ENCODE data around the gene DOP1A. TPM values are rescaled to one million over a fixed set of nuclear protein-coding genes. Genes with fewer than 3 reads are reported as not detected.

Gene DOP1A
- total and polyA plus RNA-seq, 2 of the 13 experiments (the other 11 are each of a cell fraction or from before 2014, with no cell fraction given) = 5.2 to 16.7 TPM

DNA sequence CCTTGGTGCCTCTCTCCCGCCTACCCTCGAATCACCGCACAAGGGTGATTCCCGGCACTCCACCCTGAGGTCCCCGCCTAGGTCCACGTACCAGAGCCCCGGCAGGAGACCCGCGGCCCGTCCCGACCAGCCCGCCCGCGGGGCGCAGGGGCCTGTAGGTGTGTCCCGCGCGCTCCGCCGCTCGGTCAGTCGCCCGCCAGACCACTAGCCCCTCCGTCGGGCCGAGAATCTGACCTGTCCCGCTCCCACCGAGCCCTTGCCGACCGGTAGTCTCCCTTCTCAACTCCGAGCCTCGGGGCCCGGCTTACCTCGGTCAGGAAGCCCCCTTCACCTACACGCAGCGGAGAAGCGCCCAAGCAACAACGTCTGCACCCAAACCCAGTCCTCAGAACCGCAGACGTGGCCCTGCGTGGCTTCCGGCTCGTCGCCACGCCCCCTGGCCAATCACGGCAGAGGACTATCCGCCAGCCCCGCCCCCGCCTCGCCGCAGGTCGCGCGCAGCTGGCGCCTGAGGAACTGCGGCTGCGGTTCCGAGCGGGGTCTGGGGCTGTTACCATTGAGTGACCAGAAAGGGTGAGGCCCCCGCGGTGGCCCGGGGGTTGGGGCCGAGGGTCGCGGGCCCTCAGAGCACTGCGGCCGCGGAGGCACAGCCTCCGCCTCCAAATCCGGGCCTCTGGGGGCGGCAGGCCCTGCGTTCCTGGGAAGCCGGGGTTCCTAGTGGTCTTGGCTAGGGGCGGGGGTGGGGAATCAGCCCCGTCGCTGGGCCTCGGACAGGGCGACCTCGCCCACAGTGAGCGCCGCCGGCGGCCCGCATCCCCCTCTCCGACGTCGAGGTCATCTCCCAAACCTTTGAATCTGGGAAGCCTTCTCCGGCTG is 125.6 kb downstream of the DOP1A start, which contains the start of the genes PGM3 and RWDD2A (continued):
- TF ChIP-seq, protein P1, sequence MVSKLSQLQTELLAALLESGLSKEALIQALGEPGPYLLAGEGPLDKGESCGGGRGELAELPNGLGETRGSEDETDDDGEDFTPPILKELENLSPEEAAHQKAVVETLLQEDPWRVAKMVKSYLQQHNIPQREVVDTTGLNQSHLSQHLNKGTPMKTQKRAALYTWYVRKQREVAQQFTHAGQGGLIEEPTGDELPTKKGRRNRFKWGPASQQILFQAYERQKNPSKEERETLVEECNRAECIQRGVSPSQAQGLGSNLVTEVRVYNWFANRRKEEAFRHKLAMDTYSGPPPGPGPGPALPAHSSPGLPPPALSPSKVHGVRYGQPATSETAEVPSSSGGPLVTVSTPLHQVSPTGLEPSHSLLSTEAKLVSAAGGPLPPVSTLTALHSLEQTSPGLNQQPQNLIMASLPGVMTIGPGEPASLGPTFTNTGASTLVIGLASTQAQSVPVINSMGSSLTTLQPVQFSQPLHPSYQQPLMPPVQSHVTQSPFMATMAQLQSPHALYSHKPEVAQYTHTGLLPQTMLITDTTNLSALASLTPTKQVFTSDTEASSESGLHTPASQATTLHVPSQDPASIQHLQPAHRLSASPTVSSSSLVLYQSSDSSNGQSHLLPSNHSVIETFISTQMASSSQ (IDR thresholded peaks at IDR 0.05; ENCODE audit: low read depth) = no peak
- TF ChIP-seq, protein P1 (CRISPR knock-in tag; IDR thresholded peaks at IDR 0.05; ENCODE audit: borderline replicate concordance) = no peak
- TF ChIP-seq, protein P2, sequence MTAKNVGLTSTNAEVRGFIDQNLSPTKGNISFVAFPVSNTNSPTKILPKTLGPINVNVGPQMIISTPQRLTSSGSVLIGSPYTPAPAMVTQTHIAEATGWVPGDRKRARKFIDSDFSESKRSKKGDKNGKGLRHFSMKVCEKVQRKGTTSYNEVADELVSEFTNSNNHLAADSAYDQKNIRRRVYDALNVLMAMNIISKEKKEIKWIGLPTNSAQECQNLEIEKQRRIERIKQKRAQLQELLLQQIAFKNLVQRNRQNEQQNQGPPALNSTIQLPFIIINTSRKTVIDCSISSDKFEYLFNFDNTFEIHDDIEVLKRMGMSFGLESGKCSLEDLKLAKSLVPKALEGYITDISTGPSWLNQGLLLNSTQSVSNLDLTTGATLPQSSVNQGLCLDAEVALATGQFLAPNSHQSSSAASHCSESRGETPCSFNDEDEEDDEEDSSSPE (CRISPR knock-in tag; IDR thresholded peaks at IDR 0.05) = peak; percentile 47
- TF ChIP-seq ZSCAN31 (CRISPR knock-in tag; IDR thresholded peaks at IDR 0.05; ENCODE audit: low read depth) (peak; percentile 75; the same call in 1 of the 2 replicates), ZNF543 (CRISPR knock-in tag; IDR thresholded peaks at IDR 0.05) (peak; percentile 72; the same call in 1 of the 2 replicates), JUND (CRISPR knock-in tag; IDR thresholded peaks at IDR 0.05) (0 out of 2 replicates have a peak, but pooled peaks have one; percentile 65), POLR2AphosphoS2 (IDR thresholded peaks at IDR 0.05; ENCODE audit: low read depth, low read length) (peak; percentile 51; the same call in 1 of the 2 replicates), GABPA (IDR thresholded peaks at IDR 0.05; ENCODE audit: low read depth, low read length) (peak; percentile 63), GABPA (CRISPR knock-in tag; IDR thresholded peaks at IDR 0.05; ENCODE audit: low read depth) (peak; percentile 80), ZNF557 (CRISPR knock-in tag; IDR thresholded peaks at IDR 0.05) (no peak), ZNF674 (CRISPR knock-in tag; IDR thresholded peaks at IDR 0.05; ENCODE audit: low read depth) (no peak), ZNF777 (CRISPR knock-in tag; IDR thresholded peaks at IDR 0.05) (peak; percentile 67), ZNF143 (CRISPR knock-in tag; IDR thresholded peaks at IDR 0.05) (peak; percentile 52), RAD21 (CRISPR knock-in tag; IDR thresholded peaks at IDR 0.05) (peak; percentile 38; the same call in 1 of the 2 replicates), MXI1 (IDR thresholded peaks at IDR 0.05; ENCODE audit: borderline replicate concordance, low read depth, low read length) (peak; percentile 84; the same call in 1 of the 3 replicates), HNRNPL (IDR thresholded peaks at IDR 0.05; ENCODE audit: low read depth, low read length) (no peak)
- TF ChIP-seq, protein P3, sequence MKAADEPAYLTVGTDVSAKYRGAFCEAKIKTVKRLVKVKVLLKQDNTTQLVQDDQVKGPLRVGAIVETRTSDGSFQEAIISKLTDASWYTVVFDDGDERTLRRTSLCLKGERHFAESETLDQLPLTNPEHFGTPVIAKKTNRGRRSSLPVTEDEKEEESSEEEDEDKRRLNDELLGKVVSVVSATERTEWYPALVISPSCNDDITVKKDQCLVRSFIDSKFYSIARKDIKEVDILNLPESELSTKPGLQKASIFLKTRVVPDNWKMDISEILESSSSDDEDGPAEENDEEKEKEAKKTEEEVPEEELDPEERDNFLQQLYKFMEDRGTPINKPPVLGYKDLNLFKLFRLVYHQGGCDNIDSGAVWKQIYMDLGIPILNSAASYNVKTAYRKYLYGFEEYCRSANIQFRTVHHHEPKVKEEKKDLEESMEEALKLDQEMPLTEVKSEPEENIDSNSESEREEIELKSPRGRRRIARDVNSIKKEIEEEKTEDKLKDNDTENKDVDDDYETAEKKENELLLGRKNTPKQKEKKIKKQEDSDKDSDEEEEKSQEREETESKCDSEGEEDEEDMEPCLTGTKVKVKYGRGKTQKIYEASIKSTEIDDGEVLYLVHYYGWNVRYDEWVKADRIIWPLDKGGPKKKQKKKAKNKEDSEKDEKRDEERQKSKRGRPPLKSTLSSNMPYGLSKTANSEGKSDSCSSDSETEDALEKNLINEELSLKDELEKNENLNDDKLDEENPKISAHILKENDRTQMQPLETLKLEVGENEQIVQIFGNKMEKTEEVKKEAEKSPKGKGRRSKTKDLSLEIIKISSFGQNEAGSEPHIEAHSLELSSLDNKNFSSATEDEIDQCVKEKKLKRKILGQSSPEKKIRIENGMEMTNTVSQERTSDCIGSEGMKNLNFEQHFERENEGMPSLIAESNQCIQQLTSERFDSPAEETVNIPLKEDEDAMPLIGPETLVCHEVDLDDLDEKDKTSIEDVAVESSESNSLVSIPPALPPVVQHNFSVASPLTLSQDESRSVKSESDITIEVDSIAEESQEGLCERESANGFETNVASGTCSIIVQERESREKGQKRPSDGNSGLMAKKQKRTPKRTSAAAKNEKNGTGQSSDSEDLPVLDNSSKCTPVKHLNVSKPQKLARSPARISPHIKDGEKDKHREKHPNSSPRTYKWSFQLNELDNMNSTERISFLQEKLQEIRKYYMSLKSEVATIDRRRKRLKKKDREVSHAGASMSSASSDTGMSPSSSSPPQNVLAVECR (CRISPR knock-in tag; IDR thresholded peaks at IDR 0.05; ENCODE audit: borderline replicate concordance) = peak; percentile 90
- TF ChIP-seq, protein P4, sequence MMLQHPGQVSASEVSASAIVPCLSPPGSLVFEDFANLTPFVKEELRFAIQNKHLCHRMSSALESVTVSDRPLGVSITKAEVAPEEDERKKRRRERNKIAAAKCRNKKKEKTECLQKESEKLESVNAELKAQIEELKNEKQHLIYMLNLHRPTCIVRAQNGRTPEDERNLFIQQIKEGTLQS (CRISPR knock-in tag; IDR thresholded peaks at IDR 0.05) = 0 out of 2 replicates have a peak, but pooled peaks have one; percentile 47
- TF ChIP-seq, protein P5, sequence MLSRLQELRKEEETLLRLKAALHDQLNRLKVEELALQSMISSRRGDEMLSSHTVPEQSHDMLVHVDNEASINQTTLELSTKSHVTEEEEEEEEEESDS (CRISPR knock-in tag; IDR thresholded peaks at IDR 0.05; ENCODE audit: borderline replicate concordance) = no peak
